Fibroblast of the conjunctiva (primary cell): ENCODE measurements around the gene AGAP9.
A peak's percentile ranks its signal among the peaks of the same experiment; 100 is the strongest.
"Not testable (repeated sequence)": the region's sequence is repeated elsewhere in the genome, so short reads cannot be mapped to it uniquely, and the experiment has no call there.

Source experiments
- DNase-seq: peaks from one replicate; pipeline ENCODE4 v3.0.0-alpha.2; 2010; ENCODE audit warnings: low read depth

AGAP9 gene

GRCh38 chr10:47523475-47523874 is at the start of gene AGAP9:
TSS of gene AGAP9 (minus strand) at chr10:47523638. CDS start at chr10:47523526, 112 bp downstream.
- not testable (repeated sequence) for DNase-seq

GRCh38 chr10:47571138-47571912 is 47.9 kb upstream of the AGAP9 start:
- DNase-seq = not testable (repeated sequence)

DNA sequence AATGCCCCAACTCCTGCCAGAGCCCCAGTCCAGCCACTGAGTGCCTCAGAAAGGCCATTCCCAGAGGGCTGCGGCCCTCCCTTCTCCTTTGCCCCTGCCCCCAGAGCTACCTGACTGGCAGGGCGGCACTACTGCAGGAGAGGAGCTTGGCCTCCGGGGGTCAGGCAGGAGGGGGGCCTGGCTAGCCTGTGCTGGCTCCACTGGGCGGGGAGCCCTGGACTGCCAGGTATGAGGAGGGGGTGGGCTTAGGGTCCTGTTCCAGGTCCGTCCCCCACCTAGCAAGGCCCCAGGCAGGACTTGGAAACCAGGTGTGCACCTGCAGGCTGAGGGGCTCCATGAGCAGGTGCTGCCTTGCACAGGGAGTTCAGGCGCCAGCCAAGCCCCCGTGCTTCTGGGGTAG is 43.3 kb upstream of the AGAP9 start:
- not testable (repeated sequence) for DNase-seq

- not testable (repeated sequence) for DNase-seq
Measured at GRCh38 chr10:47566108-47566699, 42.8 kb upstream of the AGAP9 start.

DNA sequence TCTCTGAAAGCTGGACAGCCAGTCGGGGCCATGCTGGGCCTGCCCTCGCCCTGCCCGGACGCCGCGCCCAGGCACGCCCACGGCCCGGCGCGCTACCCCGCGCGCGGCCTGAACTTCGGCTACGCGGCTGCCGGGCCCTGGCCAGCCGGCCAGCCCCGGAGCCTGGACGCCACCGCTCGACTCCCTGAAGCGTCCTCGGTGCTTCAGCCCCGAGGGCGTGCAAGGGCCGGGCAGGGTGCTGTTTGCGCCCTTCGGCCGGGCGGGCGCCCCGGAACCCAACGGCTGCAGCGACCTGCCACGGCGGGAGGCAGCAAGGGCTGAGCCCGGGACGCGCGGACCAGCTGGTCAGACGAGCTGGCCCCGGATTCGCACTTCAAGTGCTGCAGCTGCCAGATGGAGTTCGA is 42.1 kb upstream of the AGAP9 start:
- DNase-seq = not testable (repeated sequence)

DNA sequence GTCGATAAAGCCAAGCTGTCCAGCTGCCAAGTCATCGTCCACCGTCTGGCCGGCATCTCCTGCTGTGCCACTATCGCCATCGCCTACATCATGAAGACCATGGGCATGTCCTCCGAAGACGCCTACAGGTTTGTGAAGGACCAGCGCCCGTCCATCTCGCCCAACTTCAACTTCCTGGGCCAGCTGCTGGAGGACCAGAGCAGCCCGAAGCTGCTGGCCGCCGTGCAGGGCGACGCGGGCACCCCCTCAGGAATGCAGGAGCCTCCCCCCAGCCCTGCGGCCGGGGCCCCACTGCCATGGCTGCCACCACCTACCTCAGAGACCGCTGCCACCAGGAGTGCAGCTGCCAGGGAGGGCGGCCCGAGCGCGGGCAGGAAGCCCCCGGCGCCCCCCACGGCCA is 41.5 kb upstream of the AGAP9 start:
- not testable (repeated sequence) for DNase-seq

DNA sequence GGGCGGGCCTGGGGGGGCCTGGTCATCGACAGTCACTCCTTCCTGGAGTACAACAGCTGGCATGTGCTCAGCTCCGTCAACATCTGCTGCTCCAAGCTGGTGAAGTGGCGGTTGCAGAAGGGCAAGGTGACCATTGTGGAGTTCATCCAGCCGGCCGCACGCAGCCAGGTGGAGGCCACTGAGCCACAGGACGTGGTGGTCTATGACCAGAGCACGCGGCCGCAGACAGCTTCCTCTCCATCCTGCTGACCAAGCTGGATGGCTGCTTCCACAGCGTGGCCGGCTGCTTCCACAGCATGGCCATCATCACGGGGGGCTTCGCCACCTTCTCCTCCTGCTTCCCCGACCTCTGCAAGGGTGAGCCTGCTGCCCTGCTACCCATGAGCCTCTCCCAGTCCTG is 40.9 kb upstream of the AGAP9 start:
- not testable (repeated sequence) for DNase-seq

- not testable (repeated sequence) for DNase-seq
Measured at GRCh38 chr10:47560452-47560851, 37.0 kb upstream of the AGAP9 start.

- not testable (repeated sequence) for DNase-seq
Measured at GRCh38 chr10:47559718-47560308, 36.4 kb upstream of the AGAP9 start.

DNA sequence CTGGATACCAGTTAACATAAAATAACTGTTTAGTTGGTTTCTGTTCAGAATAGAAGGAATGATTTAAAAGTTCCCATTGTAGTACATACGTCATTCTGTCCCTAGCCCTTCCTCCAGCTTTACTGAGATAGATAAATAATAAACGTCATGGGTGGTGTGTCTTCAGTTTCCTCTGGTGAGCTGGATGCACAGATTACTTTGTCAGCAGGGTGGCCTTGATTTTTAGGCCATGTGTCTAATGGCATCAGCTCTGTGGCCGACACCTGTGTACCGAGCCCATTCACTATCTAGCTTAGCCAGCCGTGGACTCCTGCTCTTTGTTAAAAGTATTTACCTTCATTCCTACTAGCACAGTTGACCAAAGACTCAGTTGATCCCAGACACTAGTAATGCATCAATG is 34.7 kb upstream of the AGAP9 start:
- not testable (repeated sequence) for DNase-seq

DNA sequence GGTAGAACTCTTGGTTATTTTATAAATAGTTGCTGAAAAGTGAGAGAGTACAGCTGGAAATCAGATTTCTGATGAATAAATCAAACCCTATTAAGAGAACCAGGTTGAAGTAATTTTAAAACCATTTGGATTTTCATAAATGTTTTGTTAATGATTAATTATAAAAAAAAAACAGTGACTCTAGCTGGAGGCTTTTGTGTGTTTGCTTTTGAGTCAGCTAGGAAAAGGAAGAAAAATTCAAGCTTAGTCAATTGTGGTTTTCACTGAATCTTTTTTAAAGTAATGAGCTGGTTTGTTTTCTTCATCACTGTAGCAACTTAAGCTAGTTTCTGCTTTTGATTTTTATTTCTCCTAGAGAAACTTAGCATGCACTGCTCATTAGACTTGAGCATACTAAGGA is 34.2 kb upstream of the AGAP9 start:
- DNase-seq = not testable (repeated sequence)

- not testable (repeated sequence) for DNase-seq
Measured at GRCh38 chr10:47555334-47555733, 31.9 kb upstream of the AGAP9 start.

GRCh38 chr10:47554552-47554951 is 31.1 kb upstream of the AGAP9 start:
- DNase-seq = not testable (repeated sequence)

GRCh38 chr10:47553860-47554247 is 30.4 kb upstream of the AGAP9 start:
- DNase-seq = not testable (repeated sequence)

DNA sequence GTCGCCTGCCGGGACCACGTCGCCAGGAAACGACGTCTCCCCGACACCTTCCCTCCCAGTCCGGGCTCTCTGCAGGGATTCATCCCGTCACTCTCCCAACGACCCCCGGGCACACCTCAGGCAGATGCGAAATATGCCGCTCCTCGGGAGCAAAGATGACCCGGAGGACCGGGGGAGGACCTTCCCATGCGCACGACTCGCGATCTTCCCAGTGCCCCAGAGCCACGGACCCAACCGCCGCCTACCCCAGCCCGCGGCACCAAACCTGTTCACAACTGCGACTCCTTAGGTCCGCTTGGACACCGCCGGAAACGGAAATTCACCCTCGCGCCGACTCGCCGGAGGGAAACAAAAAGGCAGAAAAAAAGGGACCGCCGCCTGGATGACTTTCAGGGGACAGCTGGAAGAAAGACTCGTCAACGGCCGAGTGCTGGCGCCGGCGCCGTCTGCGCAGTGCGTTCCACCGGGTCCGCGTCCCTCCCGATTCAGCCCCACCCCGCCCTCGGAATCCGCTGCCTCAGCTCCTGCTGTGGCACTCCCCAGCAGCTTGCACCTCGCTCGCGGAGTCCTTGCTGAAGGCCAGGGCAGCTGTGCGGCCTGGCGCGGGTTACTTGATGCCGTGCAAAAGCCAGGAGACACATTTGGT is 29.9 kb upstream of the AGAP9 start:
- peak; percentile 62 for DNase-seq

DNA sequence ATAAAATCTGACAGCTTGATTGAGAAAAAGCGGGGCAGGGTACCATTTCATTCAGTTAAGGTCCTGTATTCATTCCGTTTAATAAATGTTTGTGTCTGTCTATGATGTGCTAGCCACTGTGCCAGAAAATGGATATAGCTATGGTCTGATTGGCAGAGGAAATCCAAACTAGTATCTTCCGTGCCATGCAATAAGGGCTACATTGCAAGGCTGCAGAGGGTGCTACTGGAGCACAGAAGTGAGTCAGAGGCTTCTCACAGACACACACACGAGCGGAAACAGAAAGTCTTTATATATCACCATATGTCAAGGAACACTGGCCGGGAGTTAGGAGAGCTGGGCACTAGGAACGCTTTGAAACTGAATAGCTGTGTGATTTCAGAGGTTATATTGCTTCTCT is 29.3 kb upstream of the AGAP9 start:
- DNase-seq = peak; percentile 44

GRCh38 chr10:47547286-47547685 is 23.8 kb upstream of the AGAP9 start:
- DNase-seq = not testable (repeated sequence)

- not testable (repeated sequence) for DNase-seq
Measured at GRCh38 chr10:47536430-47536829, 13.0 kb upstream of the AGAP9 start.

GRCh38 chr10:47502313-47502712 is 21.1 kb downstream of the AGAP9 start:
- DNase-seq = not testable (repeated sequence)

- DNase-seq = not testable (repeated sequence)
Measured at GRCh38 chr10:47494226-47494625, 29.2 kb downstream of the AGAP9 start.

- not testable (repeated sequence) for DNase-seq
Measured at GRCh38 chr10:47491600-47491999, 31.8 kb downstream of the AGAP9 start, which contains the start of gene FAM25G. TSS of gene FAM25G (minus strand) at chr10:47491700. CDS start at chr10:47491674, 26 bp downstream.

DNA sequence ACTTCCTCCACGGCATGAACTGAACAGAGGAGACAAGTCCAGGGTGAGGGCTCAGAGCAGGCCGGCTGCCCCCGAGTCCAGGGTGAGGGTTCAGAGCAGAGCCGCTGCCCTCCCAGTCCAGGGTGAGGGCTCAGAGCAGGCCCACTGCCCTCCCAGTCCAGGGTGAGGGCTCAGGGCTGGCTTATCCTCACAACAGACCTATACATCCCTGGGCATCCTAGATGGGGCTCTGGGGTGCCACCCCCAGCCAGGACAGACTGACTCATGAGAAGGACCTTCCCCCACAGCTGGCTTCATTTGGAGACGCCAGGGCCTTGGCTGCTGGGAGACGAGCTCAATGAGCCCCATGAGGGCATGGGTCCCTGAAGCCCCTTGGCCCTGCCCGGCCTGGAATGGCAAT is 33.8 kb downstream of the AGAP9 start:
- DNase-seq = not testable (repeated sequence)
